ENCODE measurements around the gene RHOT2.
A peak's percentile ranks its signal among the peaks of the same experiment; 100 is the strongest.

Gene RHOT2

DNA sequence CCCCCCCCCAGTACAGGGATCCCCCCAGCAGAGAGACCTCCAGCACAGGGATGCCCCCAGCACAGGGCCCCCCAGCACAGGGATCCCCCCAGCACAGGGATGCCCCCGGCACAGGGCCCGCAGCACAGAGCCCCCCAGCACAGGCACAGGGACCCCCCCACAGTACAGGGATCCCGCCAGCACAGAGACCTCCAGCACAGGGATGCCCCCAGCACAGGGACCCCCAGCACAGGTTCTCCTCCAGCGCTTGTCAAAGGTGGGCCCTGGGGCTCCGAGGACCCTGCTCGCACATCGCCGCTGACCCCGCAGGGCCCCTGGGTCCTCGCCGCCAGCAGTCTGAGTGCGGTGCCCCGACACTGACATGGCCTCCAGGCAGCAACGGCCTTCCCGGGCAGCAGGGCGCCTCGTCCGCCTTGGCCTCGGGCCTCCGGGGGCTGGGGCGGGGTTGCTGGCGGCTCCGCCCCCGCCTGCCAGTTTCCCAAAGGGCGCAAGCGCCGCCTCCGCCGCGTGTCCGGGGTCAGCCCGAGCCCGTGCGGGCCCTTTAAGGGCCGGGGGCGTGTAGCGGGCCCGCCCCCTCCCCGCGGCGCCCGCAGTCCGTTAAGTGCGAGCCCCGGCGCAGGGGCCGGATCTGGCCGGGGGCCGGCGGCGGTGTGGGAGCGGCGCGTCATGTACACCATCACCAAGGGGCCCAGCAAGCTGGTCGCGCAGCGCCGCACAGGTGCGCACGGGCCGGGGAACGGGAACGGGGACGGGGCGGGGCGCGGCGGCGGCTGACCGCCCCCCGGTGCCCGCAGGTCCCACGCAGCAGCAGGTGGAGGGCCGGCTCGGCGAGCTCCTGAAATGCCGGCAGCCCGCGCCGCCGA is 26.4 kb upstream of the RHOT2 start, which contains the start of gene MCRIP2:
Gene MCRIP2, plus strand, starts transcription at position 503 of the 863 bp plus-strand sequence. Its CDS starts 164 bp downstream, at position 667.
- H3K4me3 ChIP-seq (ENCODE audit: low read length in 2 of 2), result peak within 1 kb of the TSS; percentile 53 to 84
- peak within 1 kb of the TSS; percentile 98 for H3K14ac ChIP-seq (ENCODE audit: low read length)
- H3K18ac ChIP-seq (ENCODE audit: low read length), result peak within 1 kb of the TSS; percentile 94
- H3K9me3 ChIP-seq (replicated peaks in 1 of 2; ENCODE audit: control insufficient read depth in 2 of 2, insufficient read depth in 1 of 2, low read depth in 1 of 2, low read length in 2 of 2), result no peaks in the 10 kb centered on the region
- peak within 1 kb of the TSS; percentile 94 for H2AK5ac ChIP-seq (ENCODE audit: low read depth, low read length)
- H2BK120ac ChIP-seq (ENCODE audit: low read depth, low read length), result peak within 1 kb of the TSS; percentile 81
- WGBS, 2 donors (ENCODE audit: extremely low coverage in 2 of 2, insufficient read length in 2 of 2, insufficient replicate concordance in 1 of 2), result no CpG with 5 or more reads among the region's 81 CpGs
- peak within 1 kb of the TSS; percentile 65 for H4K8ac ChIP-seq (ENCODE audit: low read depth, low read length)
- H2BK12ac ChIP-seq (ENCODE audit: low read length), result peak within 1 kb of the TSS; percentile 73
- peak within 1 kb of the TSS; percentile 98 for H3K23ac ChIP-seq (ENCODE audit: low read depth, low read length, poor library complexity)
- peak within 1 kb of the TSS; percentile 96 for H3K4me2 ChIP-seq (ENCODE audit: insufficient read depth, low read length, poor library complexity, severe bottlenecking)
- peak within 1 kb of the TSS; percentile 49 for H2BK15ac ChIP-seq (ENCODE audit: low read length)
- H2AFZ ChIP-seq (ENCODE audit: low read length), result peak within 1 kb of the TSS; percentile 77
- H3K79me1 ChIP-seq (ENCODE audit: low read depth, low read length), result peaks cover under 1% of the 10 kb centered on the region
- peaks cover 0 to 20% (median 11%) of the 10 kb centered on the region in 3 experiments for H3K27me3 ChIP-seq (ENCODE audit: control insufficient read depth in 3 of 3, insufficient read depth in 3 of 3, low read depth in 1 of 3, low read length in 3 of 3)
- H3K27ac ChIP-seq (replicated peaks; ENCODE audit: low read length), result no peak within 1 kb of the TSS
- peak; percentile 79 for DNase-seq (ENCODE audit: low spot score)
- H4K91ac ChIP-seq (ENCODE audit: low read depth, low read length, poor library complexity), result no peak within 1 kb of the TSS
- H3K4ac ChIP-seq (ENCODE audit: low read length), result no peak within 1 kb of the TSS
- H3K4me1 ChIP-seq (ENCODE audit: control insufficient read depth in 2 of 2, insufficient read depth in 1 of 2, low read depth in 1 of 2, low read length in 2 of 2), result peaks cover 15 to 22% of the 10 kb centered on the region in 2 donors
- no peak within 1 kb of the TSS for H2BK5ac ChIP-seq (ENCODE audit: low read length)
- H3K9ac ChIP-seq (ENCODE audit: low read depth, low read length, poor library complexity), result peak within 1 kb of the TSS; percentile 86
- no peaks in the 10 kb centered on the region for H3K36me3 ChIP-seq (replicated peaks in 1 of 2; ENCODE audit: control insufficient read depth in 2 of 2, insufficient read depth in 2 of 2, low read length in 2 of 2)

DNA sequence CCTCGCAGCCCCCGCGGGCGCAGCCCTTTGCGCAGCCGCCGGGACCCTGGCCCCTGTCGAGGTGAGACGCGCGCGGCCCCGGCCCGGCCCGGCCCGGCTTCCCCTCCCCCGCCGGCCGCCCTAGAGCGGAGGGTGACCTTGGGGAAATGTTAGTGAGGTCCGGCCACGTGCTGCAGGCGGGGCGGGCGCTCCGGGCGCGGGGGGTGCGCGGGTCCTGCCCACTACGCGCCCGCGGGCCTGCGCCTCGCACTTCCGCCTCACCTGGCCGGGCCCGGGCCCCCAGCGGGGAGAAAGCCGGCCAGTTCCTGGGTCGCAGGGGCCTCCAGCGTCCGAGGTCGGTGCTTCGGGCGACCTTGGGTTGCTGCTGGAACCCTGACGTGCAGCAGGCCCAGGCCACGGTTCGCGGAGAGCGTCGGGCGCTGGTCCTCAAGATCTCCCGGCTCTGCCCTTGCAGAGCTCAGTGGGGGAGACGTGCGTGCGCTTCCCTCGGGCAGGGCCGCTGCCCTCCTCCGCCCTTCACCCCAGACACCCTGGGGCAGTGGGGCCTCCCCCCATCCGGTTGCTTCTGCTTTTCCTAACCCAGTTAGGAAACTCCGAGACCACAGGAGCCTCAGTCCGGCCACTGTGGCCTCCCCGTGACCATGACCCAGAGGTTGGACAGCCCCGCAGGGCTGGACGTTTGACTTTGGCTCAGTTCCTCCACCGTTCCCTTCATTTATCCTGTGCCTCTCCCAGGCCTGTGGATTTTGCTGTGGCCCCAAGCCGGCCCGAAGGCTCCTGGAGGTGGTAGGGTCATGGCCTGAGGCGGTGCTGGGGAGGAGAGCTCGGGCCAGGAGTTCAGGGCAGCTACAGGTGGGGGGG is 25.5 kb upstream of the RHOT2 start:
- DNase-seq (ENCODE audit: low spot score), result no peak
- Histone ChIP-seq H3K27me3 (ENCODE audit: control insufficient read depth in 3 of 3, insufficient read depth in 3 of 3, low read depth in 1 of 3, low read length in 3 of 3) (peaks cover 0 to 20% (median 11%) of the 10 kb centered on the region in 3 experiments), H3K4ac (ENCODE audit: low read length) (no peak overlapping the region), H2AFZ (ENCODE audit: low read length) (peak overlapping the region; percentile 77), H3K4me1 (ENCODE audit: control insufficient read depth in 2 of 2, insufficient read depth in 1 of 2, low read depth in 1 of 2, low read length in 2 of 2) (peaks cover 14 to 20% of the 10 kb centered on the region in 2 donors), H4K91ac (ENCODE audit: low read depth, low read length, poor library complexity) (no peak overlapping the region), H2AK5ac (ENCODE audit: low read depth, low read length) (peak overlapping the region; percentile 47), H4K8ac (ENCODE audit: low read depth, low read length) (peak overlapping the region; percentile 65), H3K18ac (ENCODE audit: low read length) (peak overlapping the region; percentile 91), H3K79me1 (ENCODE audit: low read depth, low read length) (peaks cover 4% of the 10 kb centered on the region), H3K9ac (ENCODE audit: low read depth, low read length, poor library complexity) (peak overlapping the region; percentile 86), H2BK15ac (ENCODE audit: low read length) (no peak overlapping the region), H2BK12ac (ENCODE audit: low read length) (no peak overlapping the region), H3K4me3 (ENCODE audit: low read length in 2 of 2) (peak overlapping the region; percentile 53 to 84), H3K23ac (ENCODE audit: low read depth, low read length, poor library complexity) (peak overlapping the region; percentile 98), H3K36me3 (replicated peaks in 1 of 2; ENCODE audit: control insufficient read depth in 2 of 2, insufficient read depth in 2 of 2, low read length in 2 of 2) (no peaks in the 10 kb centered on the region), H2BK120ac (ENCODE audit: low read depth, low read length) (no peak overlapping the region), H2BK5ac (ENCODE audit: low read length) (no peak overlapping the region), H3K27ac (replicated peaks; ENCODE audit: low read length) (no peak overlapping the region), H3K9me3 (replicated peaks in 1 of 2; ENCODE audit: control insufficient read depth in 2 of 2, insufficient read depth in 1 of 2, low read depth in 1 of 2, low read length in 2 of 2) (no peaks in the 10 kb centered on the region), H3K14ac (ENCODE audit: low read length) (peak overlapping the region; percentile 98), H3K4me2 (ENCODE audit: insufficient read depth, low read length, poor library complexity, severe bottlenecking) (peak overlapping the region; percentile 96)
- WGBS, 2 donors (ENCODE audit: extremely low coverage in 2 of 2, insufficient read length in 2 of 2, insufficient replicate concordance in 1 of 2), result no CpG with 5 or more reads among the region's 72 CpGs

DNA sequence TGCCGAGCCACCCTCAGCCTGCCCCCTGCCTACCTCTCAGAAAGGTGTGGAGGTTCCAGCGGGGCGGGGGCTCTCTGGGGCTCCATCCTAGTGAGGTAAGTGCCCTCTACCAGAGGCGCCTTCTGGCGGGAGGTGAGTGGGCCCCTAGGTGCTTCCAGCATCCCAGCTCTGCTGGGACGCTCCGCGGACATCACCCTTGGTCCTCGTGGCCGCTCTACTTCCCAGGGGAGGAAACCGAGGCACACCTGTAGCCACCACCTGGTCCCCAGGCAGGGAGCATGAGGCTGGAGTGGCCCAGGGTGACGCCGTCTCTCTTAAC is 24.9 kb upstream of the RHOT2 start:
- no peak overlapping the region for H3K9ac ChIP-seq (ENCODE audit: low read depth, low read length, poor library complexity)
- H3K23ac ChIP-seq (ENCODE audit: low read depth, low read length, poor library complexity), result peak overlapping the region; percentile 3
- H2BK15ac ChIP-seq (ENCODE audit: low read length), result no peak overlapping the region
- H2AFZ ChIP-seq (ENCODE audit: low read length), result no peak overlapping the region
- peaks cover 0 to 20% (median 11%) of the 10 kb centered on the region in 3 experiments for H3K27me3 ChIP-seq (ENCODE audit: control insufficient read depth in 3 of 3, insufficient read depth in 3 of 3, low read depth in 1 of 3, low read length in 3 of 3)
- peaks cover 9% of the 10 kb centered on the region for H3K79me1 ChIP-seq (ENCODE audit: low read depth, low read length)
- H3K18ac ChIP-seq (ENCODE audit: low read length), result no peak overlapping the region
- no peak overlapping the region for H2BK5ac ChIP-seq (ENCODE audit: low read length)
- H3K4me1 ChIP-seq (ENCODE audit: control insufficient read depth in 2 of 2, insufficient read depth in 1 of 2, low read depth in 1 of 2, low read length in 2 of 2), result peaks cover 9 to 16% of the 10 kb centered on the region in 2 donors
- H3K27ac ChIP-seq (replicated peaks; ENCODE audit: low read length), result no peak overlapping the region
- H3K14ac ChIP-seq (ENCODE audit: low read length), result no peak overlapping the region
- no peak overlapping the region for H3K4ac ChIP-seq (ENCODE audit: low read length)
- H4K8ac ChIP-seq (ENCODE audit: low read depth, low read length), result no peak overlapping the region
- no peak overlapping the region for H2BK120ac ChIP-seq (ENCODE audit: low read depth, low read length)
- WGBS, 2 donors (ENCODE audit: extremely low coverage in 2 of 2, insufficient read length in 2 of 2, insufficient replicate concordance in 1 of 2), result no CpG with 5 or more reads among the region's 13 CpGs
- no peaks in the 10 kb centered on the region for H3K36me3 ChIP-seq (replicated peaks in 1 of 2; ENCODE audit: control insufficient read depth in 2 of 2, insufficient read depth in 2 of 2, low read length in 2 of 2)
- H3K9me3 ChIP-seq (replicated peaks in 1 of 2; ENCODE audit: control insufficient read depth in 2 of 2, insufficient read depth in 1 of 2, low read depth in 1 of 2, low read length in 2 of 2), result no peaks in the 10 kb centered on the region
- H3K4me2 ChIP-seq (ENCODE audit: insufficient read depth, low read length, poor library complexity, severe bottlenecking), result no peak overlapping the region
- DNase-seq (ENCODE audit: low spot score), result no peak
- H4K91ac ChIP-seq (ENCODE audit: low read depth, low read length, poor library complexity), result no peak overlapping the region
- H2BK12ac ChIP-seq (ENCODE audit: low read length), result no peak overlapping the region
- H2AK5ac ChIP-seq (ENCODE audit: low read depth, low read length), result peak overlapping the region; percentile 47
- H3K4me3 ChIP-seq (ENCODE audit: low read length in 2 of 2), result peak overlapping the region in 1 of 2 donors; percentile 53

All from neuronal stem cell (in vitro differentiated cells).